Keratinocyte (primary cell): Measurements from ENCODE around the gene STARD10. TPM values are rescaled to one million over a fixed set of nuclear protein-coding genes. Genes with fewer than 3 reads are reported as not detected.
A peak's percentile ranks its signal among the peaks of the same experiment; 100 is the strongest.

Source experiments
- DNase-seq: peaks from one replicate; pipeline ENCODE4 v3.0.0-alpha.2; 2011; ENCODE audit warnings: low read depth, missing footprints, low spot score
- FAIRE-seq: peaks from 2 replicates; lab custom pipeline; 2011; peaks lifted over from hg19 to GRCh38; lab: Jason Lieb, UNC
- H2AFZ ChIP-seq: 2 replicates; pipeline ENCODE4 v1.6.0; 2012; ENCODE audit warnings: low read length, control low read depth, inconsistent platforms; ENCODE audit not compliant: control insufficient read depth
- H3K27ac ChIP-seq: 2 replicates; pipeline ENCODE4 v1.5.1; 2011; ENCODE audit warnings: low read length; ENCODE audit not compliant: control insufficient read depth, insufficient read depth
- H3K27me3 ChIP-seq: 3 replicates; pipeline ENCODE4 v1.6.0; 2011; ENCODE audit warnings: low read length; ENCODE audit not compliant: control insufficient read depth, insufficient read depth; ENCODE audit errors: extremely low read depth
- H3K36me3 ChIP-seq, 2 experiments: 2 replicates in 1 of 2; 3 replicates in 1 of 2; pipeline ENCODE4 v1.5.1; 2011; ENCODE audit warnings: low read length in 2 of 2, mild to moderate bottlenecking in 1 of 2; ENCODE audit not compliant: control insufficient read depth in 2 of 2, insufficient read depth in 2 of 2; ENCODE audit errors: extremely low read depth in 1 of 2
- H3K4me1 ChIP-seq: 3 replicates; pipeline ENCODE4 v1.5.1; 2011; ENCODE audit warnings: low read length; ENCODE audit not compliant: control insufficient read depth, insufficient read depth; ENCODE audit errors: extremely low read depth
- H3K4me2 ChIP-seq: 3 replicates; pipeline ENCODE4 v1.6.0; 2011; ENCODE audit warnings: low read depth, low read length; ENCODE audit not compliant: control insufficient read depth, insufficient read depth; ENCODE audit errors: extremely low read depth
- H3K4me3 ChIP-seq, 3 experiments: fragments of 200-600 bp in 1 of 3; sonication (generic) in 1 of 3; 2 replicates in 2 of 3; 3 replicates in 1 of 3; pipeline ENCODE4 v1.5.1; 2011 to 2016; ENCODE audit warnings: low read length in 3 of 3, mild to moderate bottlenecking in 3 of 3, control low read depth in 2 of 3, inconsistent platforms in 1 of 3, low read depth in 1 of 3, mixed read lengths in 1 of 3, mixed run types in 1 of 3, moderate library complexity in 1 of 3; ENCODE audit not compliant: control insufficient read depth in 2 of 3, insufficient read depth in 2 of 3; ENCODE audit errors: extremely low read depth in 1 of 3
- H3K79me2 ChIP-seq: 2 replicates; pipeline ENCODE4 v1.6.0; 2012; ENCODE audit warnings: low read length; ENCODE audit not compliant: control insufficient read depth, insufficient read depth
- H3K9ac ChIP-seq: 3 replicates; pipeline ENCODE4 v1.6.0; 2011; ENCODE audit warnings: low read length; ENCODE audit not compliant: control insufficient read depth, insufficient read depth; ENCODE audit errors: extremely low read depth
- H3K9me1 ChIP-seq: 3 replicates; pipeline ENCODE4 v1.6.0; 2011; ENCODE audit warnings: low read length; ENCODE audit not compliant: control insufficient read depth, insufficient read depth; ENCODE audit errors: extremely low read depth
- H3K9me3 ChIP-seq: 2 replicates; pipeline ENCODE4 v1.5.1; 2012; ENCODE audit warnings: low read depth, low read length; ENCODE audit not compliant: control insufficient read depth
- H4K20me1 ChIP-seq: 3 replicates; pipeline ENCODE4 v1.6.0; 2011; ENCODE audit warnings: low read length; ENCODE audit not compliant: control insufficient read depth, insufficient read depth; ENCODE audit errors: extremely low read depth
- CTCF ChIP-seq, 3 experiments: IDR thresholded peaks in 1 of 3; conservative IDR thresholded peaks in 1 of 3; optimal IDR thresholded peaks in 1 of 3; 2 replicates in 2 of 3; 3 replicates in 1 of 3; pipeline versions ENCODE3 to v1.5.1; 2011; ENCODE audit warnings: low read length in 3 of 3, mild to moderate bottlenecking in 3 of 3, moderate library complexity in 2 of 3, control low read depth in 1 of 3, inconsistent platforms in 1 of 3; ENCODE audit not compliant: insufficient read depth in 2 of 3; ENCODE audit errors: extremely low read depth in 1 of 3
- EZH2 ChIP-seq: IDR thresholded peaks from one replicate; pipeline ENCODE4 v1.6.1; 2012; ENCODE audit warnings: inconsistent platforms, mild to moderate bottlenecking, low read length, moderate library complexity
- dilution Hi-C: fragments of 300-500 bp; cut with MboI; formaldehyde crosslinking; loops from one replicate; pipeline ENCODE4 v1.7.0; 2020; ENCODE audit warnings: low sequenced_read_pairs; ENCODE audit not compliant: extremely low pct_ligation_motif_present
- polyA plus RNA-seq, 5 experiments: library from polyadenylated mRNA; depleted of rRNA in 3 of 5; stranded (reverse) in 3 of 5; stranded (forward) in 1 of 5; unstranded in 1 of 5; fragments of >200 nt; gene quantifications; 1 replicate in 1 of 5; 2 replicates in 3 of 5; 3 replicates in 1 of 5; pipeline versions ENCODE4 v1.2.1 to v1.2.3, GENCODE V29; 2011 to 2012; ENCODE audit warnings: missing spikeins in 2 of 5, low read depth in 1 of 5, low replicate concordance in 1 of 5

The STARD10 gene
- polyA plus RNA-seq, 1 donor (not counting 4 experiments of a cell fraction or from before 2014, with no cell fraction given): 67.0 TPM

DNA sequence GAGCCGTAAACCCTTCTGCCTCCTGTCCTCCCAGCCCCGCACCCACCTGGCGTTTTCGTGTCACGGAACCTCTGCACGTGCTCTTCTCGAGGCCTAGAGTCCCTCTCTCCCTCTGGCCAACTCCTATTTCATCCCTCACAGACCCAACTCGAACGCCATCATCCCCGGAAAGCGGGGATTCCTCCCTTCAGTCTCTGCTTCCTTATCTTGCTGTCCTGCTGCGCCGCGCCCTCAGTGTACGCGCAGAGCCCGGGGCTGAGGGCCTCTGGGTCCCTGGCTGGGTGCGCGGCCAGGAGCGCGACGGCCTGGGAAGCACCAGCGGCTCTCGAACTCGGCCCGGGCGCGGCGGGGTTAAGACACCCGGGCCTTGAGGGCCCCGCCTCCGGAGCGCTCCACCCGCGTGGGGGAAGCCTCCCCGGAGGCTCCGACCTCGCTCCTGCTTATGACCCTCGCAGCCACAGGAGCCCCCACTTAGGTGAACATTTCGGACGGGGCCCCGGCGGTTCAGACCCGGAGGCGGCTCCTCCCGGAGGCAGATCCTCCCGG, 20.0 kb upstream of the STARD10 start:
- FAIRE-seq (no peak), DNase-seq (no peak)
- dilution Hi-C loops: loop anchor here (10.0 kb wide), 1 partner anchor 59 kb away; the partner anchor contains the start of gene ARAP1
- Histone ChIP-seq H3K9me3 (no peaks in the 10 kb centered on the region), H2AFZ (peak overlapping the region; percentile 85), H3K79me2 (peaks cover 18% of the 10 kb centered on the region), H4K20me1 (no peaks in the 10 kb centered on the region), H3K4me3 (peak overlapping the region; percentile 68 to 89 (median 75)), H3K4me2 (peak overlapping the region; percentile 91), H3K27ac (peak overlapping the region; percentile 77), H3K9me1 (no peaks in the 10 kb centered on the region), H3K27me3 (no peaks in the 10 kb centered on the region), H3K9ac (peak overlapping the region; percentile 85), H3K4me1 (peaks cover 23% of the 10 kb centered on the region), H3K36me3 (peaks cover 6 to 13% of the 10 kb centered on the region in 2 experiments)
- TF ChIP-seq CTCF (optimal IDR thresholded peaks at IDR 0.05 in 1 of 3, IDR thresholded peaks at IDR 0.05 in 1 of 3, conservative IDR thresholded peaks at IDR 0.05 in 1 of 3; ENCODE audit: extremely low read depth in 1 of 3, insufficient read depth in 2 of 3, low read length in 3 of 3): no peak
- no peak for TF ChIP-seq EZH2

- dilution Hi-C loops: loop anchor here (10.0 kb wide), 1 partner anchor 58 kb away; the partner anchor contains the start of gene ARAP1
- Histone ChIP-seq H3K27ac (peak overlapping the region; percentile 77), H3K79me2 (peaks cover 18% of the 10 kb centered on the region), H2AFZ (peak overlapping the region; percentile 85), H3K36me3 (peaks cover 8 to 13% of the 10 kb centered on the region in 2 experiments), H3K27me3 (no peaks in the 10 kb centered on the region), H3K9ac (peak overlapping the region; percentile 85), H3K4me3 (peak overlapping the region; percentile 68 to 89 (median 75)), H3K9me3 (no peaks in the 10 kb centered on the region), H4K20me1 (no peaks in the 10 kb centered on the region), H3K4me1 (peaks cover 23% of the 10 kb centered on the region), H3K4me2 (peak overlapping the region; percentile 91), H3K9me1 (no peaks in the 10 kb centered on the region)
- TF ChIP-seq CTCF (optimal IDR thresholded peaks at IDR 0.05 in 1 of 3, IDR thresholded peaks at IDR 0.05 in 1 of 3, conservative IDR thresholded peaks at IDR 0.05 in 1 of 3; ENCODE audit: extremely low read depth in 1 of 3, insufficient read depth in 2 of 3, low read length in 3 of 3): peak; percentile 74 to 83 (median 76)
- TF ChIP-seq EZH2: no peak
- DNase-seq (no peak), FAIRE-seq (peak; percentile 32)
Observed at GRCh38 chr11:72812967-72813739, 19.3 kb upstream of the STARD10 start.
